Left ventricle myocardium inferior (tissue), 1 donor: ENCODE results near the gene STARD7. TPM values are rescaled to one million over a fixed set of nuclear protein-coding genes. Genes with fewer than 3 reads are reported as not detected.
A peak's percentile ranks its signal among the peaks of the same experiment; 100 is the strongest.

Source experiments
- DNase-seq: peaks from one replicate; pipeline ENCODE4 v3.0.0-alpha.2; 2020
- H3K27ac ChIP-seq: fragments of 200-600 bp; replicated peaks from 2 replicates; pipeline ENCODE4 v1.8.0; 2021
- H3K27me3 ChIP-seq: fragments of 200-600 bp; 2 replicates; pipeline ENCODE4 v1.8.0; 2021; ENCODE audit warnings: low read depth
- H3K36me3 ChIP-seq: fragments of 200-600 bp; 2 replicates; pipeline ENCODE4 v1.8.0; 2021
- H3K4me1 ChIP-seq: fragments of 200-600 bp; 2 replicates; pipeline ENCODE4 v1.8.0; 2021
- H3K4me3 ChIP-seq: fragments of 200-600 bp; 2 replicates; pipeline ENCODE4 v1.8.0; 2021; ENCODE audit warnings: mild to moderate bottlenecking, moderate library complexity
- H3K9me3 ChIP-seq: fragments of 200-600 bp; replicated peaks from 2 replicates; pipeline ENCODE4 v1.8.0; 2021
- CTCF ChIP-seq: fragments of 200-600 bp; IDR thresholded peaks from 2 replicates; pipeline ENCODE4 v1.8.0; 2021; ENCODE audit warnings: antibody characterized with exemption, mild to moderate bottlenecking, borderline replicate concordance
- intact Hi-C: fragments of 100-400 bp; cut with micrococcal nuclease; formaldehyde crosslinking; loops from one replicate; pipeline ENCODE4 v1.11.0; 2022
- total RNA-seq: library from RNA; stranded (reverse); fragmentation: NEBNext Ultra II Directional; extraction: Animal tissue kit (Norgen Biotek cat#: 25700); gene quantifications from one replicate; pipeline ENCODE4 v1.2.1, GENCODE V29; 2021
- donor health status: DM: no; HTN: yes; CAD: no; lungs with severe emphysema.

The STARD7 gene
- total RNA-seq, 1 donor from 2014 or later = 174 TPM

- Histone ChIP-seq H3K4me1 (peaks cover 19% of the 10 kb centered on the region), H3K4me3 (no peak overlapping the region), H3K27ac (no peak overlapping the region), H3K27me3 (peaks cover 4% of the 10 kb centered on the region), H3K9me3 (no peaks in the 10 kb centered on the region), H3K36me3 (no peaks in the 10 kb centered on the region)
- intact Hi-C loops = no loop called here
- DNase-seq = no peak
- no peak for TF ChIP-seq CTCF
Measured at GRCh38 chr2:96151595-96152303, 56.9 kb downstream of the STARD7 start.

DNA sequence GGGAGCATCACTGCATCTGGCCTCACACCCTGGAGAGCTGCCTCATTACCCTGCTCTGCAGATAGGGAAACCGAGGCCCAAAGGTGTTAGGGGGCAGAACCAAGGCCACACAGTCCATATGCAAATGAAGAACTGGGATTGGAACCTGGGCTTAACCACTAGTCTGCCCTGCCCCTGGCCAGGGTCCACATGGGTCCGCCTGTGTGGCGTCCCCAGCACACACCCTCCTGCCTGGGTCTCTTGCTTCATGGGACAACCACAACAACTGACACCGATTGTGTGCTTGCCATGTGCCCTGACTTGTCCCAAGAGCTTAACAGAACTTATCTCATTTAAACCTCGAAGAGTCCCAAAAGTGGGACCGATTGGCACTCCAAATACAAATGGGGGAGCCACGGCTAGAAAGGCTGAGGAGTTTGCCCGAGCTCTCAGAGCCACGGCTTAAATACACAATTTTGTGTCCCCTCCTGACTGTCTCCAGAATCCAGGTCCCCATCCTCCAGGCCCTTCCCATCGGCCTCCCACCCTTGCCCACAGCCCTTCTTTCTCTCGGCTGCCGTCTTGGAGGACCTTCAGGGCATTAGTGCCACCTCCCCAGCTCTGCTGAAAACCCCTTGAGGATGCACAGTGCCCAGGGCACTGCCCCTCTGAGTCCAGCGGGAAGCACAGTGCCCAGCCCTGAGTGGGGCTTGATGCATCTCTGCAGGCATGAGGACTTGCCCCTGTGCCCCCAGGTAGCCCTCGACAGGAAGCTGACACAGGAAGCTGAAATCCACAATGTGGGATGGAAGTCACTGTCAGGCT, 57.6 kb downstream of the STARD7 start:
- intact Hi-C loops = no loop called here
- Histone ChIP-seq H3K4me3 (no peak overlapping the region), H3K27ac (no peak overlapping the region), H3K36me3 (no peaks in the 10 kb centered on the region), H3K4me1 (peaks cover 26% of the 10 kb centered on the region), H3K27me3 (no peaks in the 10 kb centered on the region), H3K9me3 (no peaks in the 10 kb centered on the region)
- no peak for DNase-seq
- no peak for TF ChIP-seq CTCF

DNA sequence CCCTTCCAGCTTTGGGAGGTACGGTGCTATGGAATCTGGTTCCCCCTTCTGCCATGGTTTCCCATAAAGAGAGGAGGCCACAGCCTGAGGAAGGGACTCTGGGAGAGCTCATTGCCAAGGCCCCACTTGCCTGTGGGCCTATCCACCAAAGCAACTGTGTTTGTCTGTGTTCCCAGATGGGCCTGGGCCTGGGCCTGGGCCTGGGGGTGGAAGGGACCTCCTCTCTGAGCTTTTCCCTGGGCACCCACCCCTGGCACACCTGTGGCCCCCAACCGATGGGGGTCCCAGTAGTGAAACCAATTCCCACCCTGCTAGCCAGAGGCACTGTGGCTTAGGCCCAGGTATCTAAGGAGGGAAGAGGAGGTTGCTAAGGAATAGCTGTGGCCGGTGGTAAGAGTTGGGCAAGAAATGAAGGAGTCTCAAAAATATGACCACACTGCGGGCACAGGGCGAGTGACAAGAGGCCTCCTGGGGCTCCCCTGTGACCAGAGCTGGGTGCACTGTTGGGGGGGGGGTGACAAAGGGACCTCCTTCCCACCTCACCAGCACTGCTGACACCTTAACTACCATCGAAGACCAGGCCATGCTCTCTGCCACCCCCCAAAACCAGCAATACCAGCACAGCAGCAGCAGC, 58.5 kb downstream of the STARD7 start:
- intact Hi-C loops = no loop called here
- no peak for DNase-seq
- Histone ChIP-seq H3K36me3 (no peaks in the 10 kb centered on the region), H3K27ac (no peak overlapping the region), H3K4me1 (peaks cover 35% of the 10 kb centered on the region), H3K27me3 (no peaks in the 10 kb centered on the region), H3K4me3 (no peak overlapping the region), H3K9me3 (no peaks in the 10 kb centered on the region)
- TF ChIP-seq CTCF = no peak

DNA sequence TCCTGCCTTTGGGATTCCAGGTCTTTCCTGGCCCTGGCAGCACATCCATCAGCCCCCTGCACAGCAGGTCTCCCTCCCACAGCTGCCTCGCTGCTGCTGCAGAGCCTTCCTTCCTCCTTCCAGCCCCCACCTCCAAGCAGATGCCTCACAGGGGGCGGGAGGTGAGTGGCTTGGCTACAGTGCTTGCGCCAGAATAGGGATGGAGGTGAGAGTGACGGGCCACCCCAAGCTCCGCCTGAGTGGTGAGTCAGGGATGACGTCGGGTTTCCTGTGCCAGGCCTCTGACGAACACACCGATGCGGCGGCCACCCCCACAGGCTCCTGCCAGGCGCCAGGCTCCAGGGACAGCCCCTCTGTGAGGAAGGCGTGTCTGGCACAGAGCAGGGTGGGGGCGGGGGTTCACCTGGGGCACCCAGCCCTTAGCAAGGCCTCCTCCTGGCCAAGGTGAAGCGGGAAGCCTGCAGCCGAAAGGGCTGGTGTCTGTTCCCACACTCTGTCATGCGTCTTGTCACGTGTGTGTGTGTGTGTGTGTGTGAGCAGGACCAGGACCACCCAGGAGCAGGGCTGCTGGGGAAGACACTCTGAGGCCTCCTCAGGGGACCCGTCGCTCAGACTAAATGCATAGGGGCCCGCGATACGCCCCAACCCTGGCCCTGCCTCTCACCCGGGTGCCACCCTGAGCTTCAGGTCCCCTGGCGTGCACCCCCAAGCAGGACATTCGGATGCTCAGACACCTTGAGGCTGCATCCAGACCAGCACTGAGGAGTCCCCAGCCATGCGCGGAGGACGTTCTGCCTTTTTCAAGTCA, 60.0 kb downstream of the STARD7 start:
- H3K36me3 ChIP-seq = no peaks in the 10 kb centered on the region
- H3K4me3 ChIP-seq = no peak overlapping the region
- no peak overlapping the region for H3K27ac ChIP-seq
- no peaks in the 10 kb centered on the region for H3K9me3 ChIP-seq
- H3K27me3 ChIP-seq = peaks cover 10% of the 10 kb centered on the region
- H3K4me1 ChIP-seq = peaks cover 46% of the 10 kb centered on the region
- DNase-seq = peak; percentile 40
- TF ChIP-seq CTCF = no peak
- intact Hi-C loops = no loop called here

GRCh38 chr2:96147593-96148201, 60.9 kb downstream of the STARD7 start:
- intact Hi-C loops = no loop called here
- no peaks in the 10 kb centered on the region for H3K36me3 ChIP-seq
- TF ChIP-seq CTCF = no peak
- H3K4me3 ChIP-seq = no peak overlapping the region
- peak overlapping the region; percentile 27 for H3K27ac ChIP-seq
- H3K9me3 ChIP-seq = no peaks in the 10 kb centered on the region
- H3K27me3 ChIP-seq = peaks cover 18% of the 10 kb centered on the region
- peaks cover 46% of the 10 kb centered on the region for H3K4me1 ChIP-seq
- DNase-seq = no peak
